HG02981 (cell line): ENCODE data around the gene CPEB2.

ENCODE experiments used
- ATAC-seq: cut with Tn5 transposase; IDR thresholded peaks from one replicate; pipeline ENCODE4 v1.9.1; 2021; ENCODE audit warnings: mild to moderate bottlenecking, moderate library complexity; ENCODE audit not compliant: unreplicated experiment

CPEB2 gene

GRCh38 chr4:15001869-15002658 lies at the start of gene CPEB2:
TSS of gene CPEB2 (plus strand) at chr4:15002481. CDS start at chr4:15002674, 193 bp downstream.
- peak; percentile 53 for ATAC-seq

GRCh38 chr4:14958436-14958835 lies 43.8 kb upstream of the CPEB2 start:
- ATAC-seq, result no peak

GRCh38 chr4:14961292-14961691 lies 41.0 kb upstream of the CPEB2 start:
- ATAC-seq, result no peak

GRCh38 chr4:14965071-14965470 lies 37.2 kb upstream of the CPEB2 start:
- ATAC-seq, result no peak

- ATAC-seq, result no peak
Measured at GRCh38 chr4:14967982-14968381, 34.3 kb upstream of the CPEB2 start.

GRCh38 chr4:14977830-14978229 lies 24.5 kb upstream of the CPEB2 start:
- no peak for ATAC-seq

GRCh38 chr4:14984448-14984847 lies 17.8 kb upstream of the CPEB2 start:
- no peak for ATAC-seq

GRCh38 chr4:14985161-14985560 lies 17.1 kb upstream of the CPEB2 start:
- ATAC-seq, result no peak

GRCh38 chr4:14985843-14986242 lies 16.4 kb upstream of the CPEB2 start:
- ATAC-seq, result no peak

GRCh38 chr4:14987054-14987453 lies 15.2 kb upstream of the CPEB2 start:
- ATAC-seq, result no peak

GRCh38 chr4:14990484-14990883 lies 11.8 kb upstream of the CPEB2 start:
- ATAC-seq, result no peak

GRCh38 chr4:14994242-14994641 lies 8.0 kb upstream of the CPEB2 start:
- ATAC-seq, result no peak

GRCh38 chr4:15001248-15001868 lies 923 bp upstream of the CPEB2 start:
- ATAC-seq, result peak; percentile 21

- peak; percentile 19 for ATAC-seq
Measured at GRCh38 chr4:15002659-15003400, 549 bp downstream of the CPEB2 start.

- peak; percentile 15 for ATAC-seq
Measured at GRCh38 chr4:15003401-15003890, 1.2 kb downstream of the CPEB2 start.

GRCh38 chr4:15003891-15004738 lies 1.8 kb downstream of the CPEB2 start:
- peak; percentile 6 for ATAC-seq

- ATAC-seq, result peak; percentile 0
Measured at GRCh38 chr4:15004739-15005301, 2.5 kb downstream of the CPEB2 start.

- ATAC-seq, result no peak
Measured at GRCh38 chr4:15005474-15006115, 3.3 kb downstream of the CPEB2 start.

GRCh38 chr4:15006416-15007024 lies 4.2 kb downstream of the CPEB2 start:
- ATAC-seq, result no peak
